Endodermal cell (in vitro differentiated cells): ENCODE measurements around the gene STUM. TPM values are rescaled to one million over a fixed set of nuclear protein-coding genes. Genes with fewer than 3 reads are reported as not detected.

ENCODE experiments used
- DNase-seq: peaks from one replicate; pipeline ENCODE4 v3.0.0-alpha.2; 2017
- H3K27ac ChIP-seq: 2 replicates; pipeline ENCODE4 v1.5.1; 2013; ENCODE audit warnings: mild to moderate bottlenecking, low read depth, low read length, moderate library complexity
- H3K27me3 ChIP-seq: 2 replicates; pipeline ENCODE4 v1.6.1; 2013; ENCODE audit warnings: mild to moderate bottlenecking, low read length, moderate library complexity; ENCODE audit not compliant: insufficient read depth, control insufficient read depth, poor library complexity, severe bottlenecking
- H3K36me3 ChIP-seq: 2 replicates; pipeline ENCODE4 v1.7.0; 2013; ENCODE audit warnings: mild to moderate bottlenecking, low read length, moderate library complexity; ENCODE audit not compliant: control insufficient read depth, insufficient read depth
- H3K4me1 ChIP-seq: one replicate; pipeline ENCODE4 v1.7.0; 2013; ENCODE audit warnings: low read length; ENCODE audit not compliant: control insufficient read depth, insufficient read depth
- H3K4me3 ChIP-seq: 2 replicates; pipeline ENCODE4 v1.5.1; 2013; ENCODE audit warnings: mild to moderate bottlenecking, low read length, moderate library complexity
- H3K9ac ChIP-seq: 2 replicates; pipeline ENCODE4 v1.6.1; 2013; ENCODE audit warnings: mild to moderate bottlenecking, low read length, moderate library complexity; ENCODE audit not compliant: poor library complexity, severe bottlenecking; ENCODE audit errors: extremely low read depth
- H3K9me3 ChIP-seq: 2 replicates; pipeline ENCODE4 v1.6.1; 2013; ENCODE audit warnings: mild to moderate bottlenecking, low read length, moderate library complexity; ENCODE audit not compliant: control insufficient read depth
- H3K27ac Mint-ChIP-seq: 2 replicates; pipeline ENCODE4 v1.8.0; 2020; ENCODE audit warnings: mixed read lengths
- H3K27me3 Mint-ChIP-seq: 2 replicates; pipeline ENCODE4 v1.8.0; 2021; ENCODE audit warnings: mild to moderate bottlenecking, mixed read lengths; ENCODE audit not compliant: insufficient read depth
- H3K36me3 Mint-ChIP-seq: 2 replicates; pipeline ENCODE4 v1.8.0; 2020; ENCODE audit warnings: low read depth, mixed read lengths
- H3K4me1 Mint-ChIP-seq: 2 replicates; pipeline ENCODE4 v1.8.0; 2020; ENCODE audit warnings: mixed read lengths
- H3K4me3 Mint-ChIP-seq: 2 replicates; pipeline ENCODE4 v1.8.0; 2020; ENCODE audit warnings: mild to moderate bottlenecking, moderate library complexity, mixed read lengths
- H3K9me3 Mint-ChIP-seq: 2 replicates; pipeline ENCODE4 v1.8.0; 2020; ENCODE audit warnings: mild to moderate bottlenecking, mixed read lengths
- WGBS, 2 experiments: methylation state at CpG; one replicate each; pipeline versions ENCODE4 v1.1.5 to v1.1.7; 2013; ENCODE audit warnings: missing lambda C conversion rate in 2 of 2, mixed read lengths in 1 of 2; ENCODE audit not compliant: insufficient coverage in 1 of 2, insufficient read length in 1 of 2; 5-methylcytosine and 5-hydroxymethylcytosine counted together
- total RNA-seq, 2 donors: library from RNA; stranded (reverse); fragmentation: NEBNext Ultra II Directional in 1 of 2; extraction: Animal tissue kit (Norgen Biotek cat#: 25700) in 1 of 2; gene quantifications; 2 replicates in 1 of 2; 3 replicates in 1 of 2; pipeline ENCODE4 v1.2.1, GENCODE V29; 2021
- TF ChIP-seq, protein P1 (sequence below): fragments of 200-600 bp; sonication (generic); conservative IDR thresholded peaks from 2 replicates; pipeline ENCODE4 v1.5.0; 2021; ENCODE audit warnings: antibody characterized with exemption, mild to moderate bottlenecking

Gene STUM
- total RNA-seq, 2 donors from 2014 or later: 0.04 to 0.20 TPM

DNA sequence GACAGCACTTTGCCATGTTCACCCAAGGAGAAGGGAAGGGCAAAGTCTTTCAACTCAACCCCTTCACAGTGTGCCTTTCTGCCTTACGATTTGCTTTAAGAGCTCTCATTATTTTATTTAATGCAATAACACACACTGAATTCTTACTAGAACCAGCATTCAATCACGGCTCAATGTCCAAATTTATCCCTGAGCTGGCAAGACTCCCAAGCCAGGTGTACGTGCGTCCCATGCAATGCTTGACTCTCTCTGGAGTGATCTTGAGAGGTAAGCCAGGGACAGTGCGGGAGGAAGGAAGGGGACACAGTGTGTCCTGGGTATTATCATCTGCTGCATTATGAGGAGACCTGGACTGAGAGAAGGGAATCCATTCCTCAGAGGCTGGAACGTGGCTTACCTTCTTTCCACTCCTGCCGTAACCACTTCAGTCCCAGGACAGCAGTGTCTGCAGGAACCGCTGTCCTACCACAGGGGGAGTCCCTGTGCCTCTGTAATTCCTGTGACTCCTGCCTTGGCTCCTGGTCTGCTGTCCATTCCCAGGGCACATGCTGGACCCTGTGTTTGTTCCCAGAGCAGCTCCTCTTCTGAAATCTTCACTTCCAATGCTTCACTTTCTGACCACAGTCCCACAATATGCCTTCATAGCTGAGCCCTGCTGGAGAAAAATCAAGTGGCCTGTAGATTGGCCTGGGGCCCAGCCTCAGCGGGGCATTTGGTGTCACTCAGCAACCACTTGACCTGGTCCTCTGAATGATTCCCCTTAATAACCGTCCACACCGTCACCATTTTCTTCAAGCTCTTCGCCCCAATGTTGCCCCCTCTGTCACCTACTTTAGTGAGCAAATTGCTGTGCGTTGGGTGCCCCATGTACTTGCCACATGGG, 28.6 kb upstream of the STUM start:
- Histone ChIP-seq H3K27me3 (peaks cover 7% of the 10 kb centered on the region), H3K4me1 (no peaks in the 10 kb centered on the region), H3K36me3 (no peaks in the 10 kb centered on the region), H3K9me3 (no peaks in the 10 kb centered on the region), H3K9ac (no peak overlapping the region), H3K27ac (no peak overlapping the region), H3K4me3 (no peak overlapping the region)
- Mint-ChIP-seq H3K36me3 (no peaks in the 10 kb centered on the region), H3K27me3 (peaks cover 23% of the 10 kb centered on the region), H3K9me3 (no peaks in the 10 kb centered on the region), H3K4me3 (no peak overlapping the region), H3K4me1 (peaks cover 7% of the 10 kb centered on the region), H3K27ac (no peak overlapping the region)
- TF ChIP-seq, protein P1, sequence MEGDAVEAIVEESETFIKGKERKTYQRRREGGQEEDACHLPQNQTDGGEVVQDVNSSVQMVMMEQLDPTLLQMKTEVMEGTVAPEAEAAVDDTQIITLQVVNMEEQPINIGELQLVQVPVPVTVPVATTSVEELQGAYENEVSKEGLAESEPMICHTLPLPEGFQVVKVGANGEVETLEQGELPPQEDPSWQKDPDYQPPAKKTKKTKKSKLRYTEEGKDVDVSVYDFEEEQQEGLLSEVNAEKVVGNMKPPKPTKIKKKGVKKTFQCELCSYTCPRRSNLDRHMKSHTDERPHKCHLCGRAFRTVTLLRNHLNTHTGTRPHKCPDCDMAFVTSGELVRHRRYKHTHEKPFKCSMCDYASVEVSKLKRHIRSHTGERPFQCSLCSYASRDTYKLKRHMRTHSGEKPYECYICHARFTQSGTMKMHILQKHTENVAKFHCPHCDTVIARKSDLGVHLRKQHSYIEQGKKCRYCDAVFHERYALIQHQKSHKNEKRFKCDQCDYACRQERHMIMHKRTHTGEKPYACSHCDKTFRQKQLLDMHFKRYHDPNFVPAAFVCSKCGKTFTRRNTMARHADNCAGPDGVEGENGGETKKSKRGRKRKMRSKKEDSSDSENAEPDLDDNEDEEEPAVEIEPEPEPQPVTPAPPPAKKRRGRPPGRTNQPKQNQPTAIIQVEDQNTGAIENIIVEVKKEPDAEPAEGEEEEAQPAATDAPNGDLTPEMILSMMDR: peak; percentile 77
- DNase-seq: peak; percentile 76
- WGBS, 2 experiments: 80% methylated on average over 8 to 13 of the region's 13 CpGs

DNA sequence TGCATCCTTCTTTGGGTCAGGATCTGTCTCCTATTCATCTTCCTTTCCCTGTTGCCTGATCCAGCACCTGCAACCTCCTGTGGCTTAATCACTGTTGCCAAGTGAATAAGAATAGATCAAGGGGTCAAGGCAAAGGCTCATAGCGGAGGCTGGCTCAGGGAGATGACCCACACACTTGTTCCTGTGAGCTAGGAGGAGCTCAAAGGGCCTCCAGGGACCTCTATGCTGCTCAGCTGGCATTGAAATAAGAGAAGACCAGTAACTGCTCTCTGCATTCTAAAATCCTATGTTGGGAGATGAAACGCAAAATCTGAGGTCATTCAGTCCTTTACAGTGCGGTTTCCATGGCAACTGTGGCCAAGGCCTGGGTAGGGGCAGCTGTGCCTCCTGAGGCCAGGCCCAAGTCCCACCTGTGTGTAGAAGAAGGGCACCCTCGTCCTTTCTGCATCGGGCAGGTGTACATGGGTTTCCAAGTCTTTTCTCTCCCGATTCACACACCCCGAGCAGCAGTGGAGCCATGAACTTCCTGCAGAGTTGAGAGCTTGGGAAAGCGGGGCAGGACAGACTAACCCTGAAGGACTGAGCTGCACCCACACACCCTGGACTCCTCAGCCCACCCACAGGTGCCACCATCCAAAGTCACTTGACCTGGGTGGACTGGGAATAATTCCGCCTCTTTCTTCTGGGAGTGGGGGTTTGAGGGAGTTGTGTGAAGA, 27.8 kb upstream of the STUM start:
- peaks cover 7% of the 10 kb centered on the region for H3K4me1 Mint-ChIP-seq
- TF ChIP-seq, protein P1: no peak
- H3K36me3 Mint-ChIP-seq: no peaks in the 10 kb centered on the region
- peaks cover 7% of the 10 kb centered on the region for H3K27me3 ChIP-seq
- no peak overlapping the region for H3K9ac ChIP-seq
- H3K36me3 ChIP-seq: no peaks in the 10 kb centered on the region
- no peak overlapping the region for H3K27ac Mint-ChIP-seq
- DNase-seq: peak; percentile 81
- no peaks in the 10 kb centered on the region for H3K4me1 ChIP-seq
- no peaks in the 10 kb centered on the region for H3K9me3 Mint-ChIP-seq
- H3K4me3 Mint-ChIP-seq: no peak overlapping the region
- peaks cover 23% of the 10 kb centered on the region for H3K27me3 Mint-ChIP-seq
- H3K27ac ChIP-seq: no peak overlapping the region
- no peak overlapping the region for H3K4me3 ChIP-seq
- 84 to 85% methylated on average over 5 to 9 of the region's 9 CpGs for WGBS, 2 experiments
- no peaks in the 10 kb centered on the region for H3K9me3 ChIP-seq

DNA sequence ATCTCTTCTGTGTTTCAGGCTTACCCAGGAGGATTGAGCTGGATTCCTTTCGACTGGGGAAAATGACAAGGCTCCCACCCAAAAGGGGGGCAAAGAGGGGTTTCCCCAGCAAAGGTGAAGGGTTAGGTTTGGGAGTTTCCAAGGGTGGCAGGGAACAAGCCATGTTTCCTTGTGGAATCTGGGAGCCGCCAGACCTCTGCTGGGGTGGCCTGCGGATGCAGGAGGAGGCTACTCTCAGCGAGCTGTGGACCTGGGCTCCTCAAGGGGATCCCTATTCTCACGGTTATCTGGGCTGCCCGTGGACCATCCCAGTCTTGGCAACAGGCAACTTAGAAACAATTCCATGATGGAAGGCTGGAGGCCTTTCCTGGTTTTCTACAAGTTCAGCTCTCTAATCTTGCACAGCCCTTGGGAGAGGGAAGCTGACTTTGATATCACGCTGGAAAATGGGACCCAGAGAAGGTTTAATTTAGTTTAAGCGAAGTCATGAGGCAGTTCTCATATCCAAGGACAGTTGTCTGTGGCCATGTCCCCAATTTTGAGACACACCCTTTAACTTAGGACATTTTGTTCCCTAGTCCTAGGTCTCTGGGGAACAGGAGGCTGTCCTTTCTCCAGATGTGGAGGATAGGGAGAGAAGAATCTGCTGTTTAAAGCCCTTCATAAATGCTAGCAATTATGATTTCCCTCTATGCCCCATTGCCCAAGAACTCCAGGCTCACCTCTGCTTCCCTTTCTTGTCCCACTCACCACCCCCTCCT, 24.7 kb upstream of the STUM start:
- Histone ChIP-seq H3K27me3 (no peaks in the 10 kb centered on the region), H3K4me3 (no peak overlapping the region), H3K27ac (no peak overlapping the region), H3K9ac (no peak overlapping the region), H3K9me3 (no peaks in the 10 kb centered on the region), H3K4me1 (no peaks in the 10 kb centered on the region), H3K36me3 (no peaks in the 10 kb centered on the region)
- H3K36me3 Mint-ChIP-seq: no peaks in the 10 kb centered on the region
- H3K27me3 Mint-ChIP-seq: peaks cover 14% of the 10 kb centered on the region
- 88 to 96% methylated on average over 7 to 8 of the region's 8 CpGs for WGBS, 2 experiments
- peaks cover 11% of the 10 kb centered on the region for H3K4me1 Mint-ChIP-seq
- H3K4me3 Mint-ChIP-seq: no peak overlapping the region
- TF ChIP-seq, protein P1: no peak
- peak; percentile 13 for DNase-seq
- peaks cover 7% of the 10 kb centered on the region for H3K9me3 Mint-ChIP-seq
- H3K27ac Mint-ChIP-seq: no peak overlapping the region
